K562 (cell line): ENCODE measurements around the gene RMND5A. TPM values are rescaled to one million over a fixed set of nuclear protein-coding genes. Genes with fewer than 3 reads are reported as not detected.
A peak's percentile ranks its signal among the peaks of the same experiment; 100 is the strongest.

Experiments used
- ATAC-seq: fragments of 200-7000 bp; cut with Tn5 transposase; 3 replicates; pipeline ENCODE4 v1.9.1; 2020; ENCODE audit warnings: moderate library complexity
- BruUV-seq: library from RNA; stranded (reverse); fragments of 400-500 nt; replicated peaks from 2 replicates; lab custom pipeline; 2021; lab: Mats Ljungman, UMichigan
- CTCF ChIA-PET: fragments of 300-600 bp; formaldehyde crosslinking; extraction: SDS; loops from one replicate; lab custom pipeline; 2021; ENCODE audit warnings: low intra/inter-chr PET ratio; lab: Yijun Ruan, JAX
- POLR2A ChIA-PET: fragments of 300-600, 350-650 bp; sonication (Branson Sonifier 250); formaldehyde crosslinking; extraction: SDS; loops from one replicate; lab custom pipeline; 2021; ENCODE audit warnings: antibody characterized with exemption, inconsistent platforms; lab: Yijun Ruan, JAX
- DNase-seq, 4 experiments: peaks; one replicate each; pipeline versions ENCODE4 v3.0.0 to v3.0.0-alpha.2; 2011 to 2018; ENCODE audit warnings: low spot score in 3 of 4, mixed read lengths in 3 of 4; ENCODE audit errors: extremely low read depth in 1 of 4
- FAIRE-seq: peaks from 2 replicates; lab custom pipeline; 2011; peaks lifted over from hg19 to GRCh38; lab: Jason Lieb, UNC
- H2AFZ ChIP-seq: 2 replicates; pipeline ENCODE4 v1.6.0; 2011; ENCODE audit warnings: low read depth, low read length, control low read depth, inconsistent platforms
- H3K27ac ChIP-seq: fragments of 200-600 bp; 3 replicates; pipeline ENCODE4 v1.8.0; 2011; ENCODE audit warnings: low read depth, mild to moderate bottlenecking, control low read depth, inconsistent platforms, low read length, moderate library complexity, mixed read lengths; ENCODE audit errors: extremely low read depth
- H3K27me3 ChIP-seq, 2 experiments: fragments of 300-600 bp in 1 of 2; 2 replicates in 1 of 2; 3 replicates in 1 of 2; pipeline versions ENCODE4 v1.6.0 to v1.8.0; 2011; ENCODE audit warnings: inconsistent platforms in 2 of 2, low read length in 2 of 2, mild to moderate bottlenecking in 1 of 2, mixed read lengths in 1 of 2, moderate library complexity in 1 of 2; ENCODE audit not compliant: control insufficient read depth in 2 of 2, insufficient read depth in 2 of 2
- H3K36me3 ChIP-seq: fragments of 300-600 bp; 3 replicates; pipeline ENCODE4 v1.8.0; 2011; ENCODE audit warnings: mild to moderate bottlenecking, low read length, inconsistent platforms; ENCODE audit not compliant: control insufficient read depth, insufficient read depth
- H3K4me1 ChIP-seq, 2 experiments: fragments of 200-600 bp in 1 of 2; replicated peaks in 1 of 2; 2 replicates in 1 of 2; 3 replicates in 1 of 2; pipeline versions ENCODE4 v1.5.1 to v1.8.0; 2011; ENCODE audit warnings: inconsistent platforms in 2 of 2, low read length in 2 of 2, mild to moderate bottlenecking in 1 of 2, mixed read lengths in 1 of 2, moderate library complexity in 1 of 2; ENCODE audit not compliant: control insufficient read depth in 2 of 2, insufficient read depth in 2 of 2
- H3K4me2 ChIP-seq: 2 replicates; pipeline ENCODE4 v1.6.1; 2011; ENCODE audit warnings: low read length, control low read depth, inconsistent platforms, mixed read lengths; ENCODE audit not compliant: insufficient read depth
- H3K4me3 ChIP-seq: fragments of 200-600 bp; sonication (generic), shearing (Covaris generic); 2 replicates; pipeline ENCODE4 v1.5.1; 2016; ENCODE audit warnings: control low read depth, inconsistent platforms
- H3K79me2 ChIP-seq: fragments of 200-600 bp; 3 replicates; pipeline ENCODE4 v1.8.0; 2011; ENCODE audit warnings: low read length, inconsistent platforms; ENCODE audit not compliant: control insufficient read depth, insufficient read depth
- H3K9ac ChIP-seq, 2 experiments: 2 replicates each; pipeline versions ENCODE4 v1.6.0 to v1.6.1; 2011; ENCODE audit warnings: low read depth in 2 of 2, low read length in 2 of 2, control low read depth in 1 of 2, inconsistent platforms in 1 of 2, mild to moderate bottlenecking in 1 of 2, mixed read lengths in 1 of 2; ENCODE audit not compliant: insufficient read depth in 1 of 2
- H3K9me1 ChIP-seq: one replicate; pipeline ENCODE4 v1.6.0; 2011; ENCODE audit warnings: inconsistent platforms, mild to moderate bottlenecking, low read length, moderate library complexity; ENCODE audit not compliant: control insufficient read depth, insufficient read depth
- H3K9me3 ChIP-seq: replicated peaks from 2 replicates; pipeline ENCODE4 v1.5.1; 2011; ENCODE audit warnings: low read depth, low read length, inconsistent platforms; ENCODE audit not compliant: control insufficient read depth, insufficient read depth
- H4K20me1 ChIP-seq: replicated peaks from 2 replicates; pipeline ENCODE4 v1.6.1; 2011; ENCODE audit warnings: low read length, inconsistent platforms, mixed read lengths; ENCODE audit not compliant: control insufficient read depth, insufficient read depth
- ARID1B ChIP-seq: fragments of 450-650 bp; IDR thresholded peaks from 2 replicates; pipeline ENCODE4 v1.6.1; 2016; ENCODE audit warnings: antibody characterized with exemption, mild to moderate bottlenecking, inconsistent platforms
- ATF7 ChIP-seq: fragments of 450-650 bp; IDR thresholded peaks from 2 replicates; pipeline ENCODE4 v1.7.1; 2014; ENCODE audit warnings: mild to moderate bottlenecking, moderate library complexity
- CGGBP1 ChIP-seq: fragments of 250-450 bp; sonication (Bioruptor Pico); IDR thresholded peaks from 2 replicates; pipeline ENCODE4 v1.9.0; 2021; ENCODE audit warnings: mild to moderate bottlenecking
- CHCHD3 ChIP-seq: fragments of 250-450 bp; sonication (Bioruptor Pico); IDR thresholded peaks from 2 replicates; pipeline ENCODE4 v2.1.2; 2022; ENCODE audit warnings: mild to moderate bottlenecking
- FOS ChIP-seq: IDR thresholded peaks from 3 replicates; pipeline ENCODE4 v1.6.1; 2011; ENCODE audit not compliant: insufficient read length; ENCODE audit errors: extremely low read depth
- FOSL1 ChIP-seq: fragments of 200-800 bp; sonication (Bioruptor generic); conservative IDR thresholded peaks from 2 replicates; pipeline ENCODE4 v1.6.1; 2016; ENCODE audit warnings: missing genetic modification characterization, missing compliant biosample characterization
- FOXJ2 ChIP-seq: fragments of 200-800 bp; sonication (Bioruptor generic); IDR thresholded peaks from 2 replicates; pipeline ENCODE4 v1.6.1; 2016; ENCODE audit warnings: missing genetic modification characterization, missing compliant biosample characterization
- JUN ChIP-seq, 2 experiments: sonication (generic) in 1 of 2; formaldehyde crosslinking in 1 of 2; IDR thresholded peaks; 2 replicates each; pipeline versions ENCODE4 v1.6.1 to v1.8.0; 2012 to 2022; ENCODE audit warnings: borderline replicate concordance in 2 of 2, mild to moderate bottlenecking in 2 of 2, improper control_type of control experiment in 1 of 2, low read depth in 1 of 2, low read length in 1 of 2, missing genetic modification reagents in 1 of 2
- JUND ChIP-seq, 2 experiments: IDR thresholded peaks; 2 replicates in 1 of 2; 3 replicates in 1 of 2; pipeline ENCODE4 v1.6.1; 2011; ENCODE audit warnings: borderline replicate concordance in 2 of 2, low read depth in 2 of 2, low read length in 2 of 2, improper control_type of control experiment in 1 of 2, missing biosample characterization in 1 of 2, missing genetic modification characterization in 1 of 2, missing genetic modification reagents in 1 of 2
- NFIC ChIP-seq: fragments of 450-650 bp; IDR thresholded peaks from 2 replicates; pipeline ENCODE4 v1.6.1; 2017; ENCODE audit warnings: mild to moderate bottlenecking, inconsistent platforms
- NR2C2 ChIP-seq, 2 experiments: fragments of 200-800 bp in 1 of 2; sonication (Bioruptor generic) in 1 of 2; sonication (generic) in 1 of 2; formaldehyde crosslinking in 1 of 2; IDR thresholded peaks; 2 replicates each; pipeline versions ENCODE4 v1.6.1 to v1.8.0; 2016 to 2022; ENCODE audit warnings: mild to moderate bottlenecking in 1 of 2, missing compliant biosample characterization in 1 of 2, missing genetic modification characterization in 1 of 2, missing genetic modification reagents in 1 of 2
- PPARD ChIP-seq: fragments of 250-450 bp; sonication (Bioruptor Pico); IDR thresholded peaks from 2 replicates; pipeline ENCODE4 v1.8.0; 2022; ENCODE audit warnings: inconsistent platforms, mild to moderate bottlenecking, moderate library complexity
- XRCC4 ChIP-seq: IDR thresholded peaks from one replicate; pipeline ENCODE4 v1.6.1; 2011; ENCODE audit not compliant: insufficient read depth, insufficient read length; ENCODE audit errors: extremely low read depth
- ZFX ChIP-seq: sonication (generic); formaldehyde crosslinking; IDR thresholded peaks from 2 replicates; pipeline ENCODE4 v1.8.0; 2022; ENCODE audit warnings: mild to moderate bottlenecking, missing genetic modification reagents, moderate library complexity
- ZNF707 ChIP-seq: fragments of 250-450 bp; sonication (Bioruptor Pico); conservative IDR thresholded peaks from 2 replicates; pipeline ENCODE4 v1.8.0; 2022; ENCODE audit warnings: inconsistent platforms, mild to moderate bottlenecking, moderate library complexity
- ZNF766 ChIP-seq: fragments of 200-800 bp; sonication (Bioruptor generic); conservative IDR thresholded peaks from 2 replicates; pipeline ENCODE4 v1.6.1; 2016; ENCODE audit warnings: missing genetic modification characterization, missing compliant biosample characterization
- ZNF79 ChIP-seq: fragments of 250-450 bp; sonication (Bioruptor Pico); IDR thresholded peaks from 2 replicates; pipeline ENCODE4 v1.4.0; 2020; ENCODE audit warnings: low read depth, mild to moderate bottlenecking, moderate library complexity
- WGBS: fragments of 100-300 bp; shearing (Covaris generic); methylation state at CpG from one replicate; pipeline ENCODE4 v1.1.6; 2016; ENCODE audit warnings: low coverage, mixed read lengths; ENCODE audit not compliant: insufficient coverage; ENCODE audit errors: missing lambda C conversion rate; 5-methylcytosine and 5-hydroxymethylcytosine counted together
- in situ Hi-C: fragments of 300-500 bp; cut with MboI; formaldehyde crosslinking; loops from 4 replicates; pipeline ENCODE4 v1.15.0; 2018; ENCODE audit warnings: inconsistent platforms, mixed read lengths
- intact Hi-C: fragments of 100-400 bp; cut with micrococcal nuclease; formaldehyde crosslinking; loops from 2 replicates; pipeline ENCODE4 v1.14.2; 2022
- polyA plus RNA-seq, 8 experiments: library from polyadenylated mRNA; depleted of rRNA in 4 of 8; stranded (reverse) in 5 of 8; unstranded in 3 of 8; fragments of >200 nt; fragmentation: Nextera tagmentation in 2 of 8; fragmentation: Illumina TruSeq in 1 of 8; extraction: Ambion mirVana in 2 of 8; extraction: Trizol in 1 of 8; gene quantifications; 2 replicates each; pipeline versions ENCODE4 v1.2.1 to v1.2.3, GENCODE V29; 2011 to 2014; ENCODE audit warnings: inconsistent platforms in 1 of 8, missing spikeins in 1 of 8
- total RNA-seq, 7 experiments: library from RNA; depleted of rRNA in 6 of 7; stranded (reverse); fragments of >200 nt in 6 of 7; fragmentation: Illumina TruSeq in 2 of 7; extraction: Trizol in 2 of 7; gene quantifications; 2 replicates each; pipeline versions ENCODE4 v1.2.1 to v1.2.3, GENCODE V29; 2011 to 2021; ENCODE audit warnings: low replicate concordance in 1 of 7
- TF ChIP-seq, protein P1 (sequence below): sonication (generic); formaldehyde crosslinking; IDR thresholded peaks from 2 replicates; pipeline ENCODE4 v1.8.0; 2022; ENCODE audit warnings: mild to moderate bottlenecking, missing genetic modification reagents

Gene RMND5A
- total and polyA plus RNA-seq, 9 of the 15 experiments (the other 6 are each of a cell fraction or from before 2014, with no cell fraction given), result 13.2 to 43.5 (median 34.1) TPM

- H3K79me2 ChIP-seq, result no peaks in the 10 kb centered on the region
- H3K4me1 ChIP-seq, result no peaks in the 10 kb centered on the region
- ATAC-seq (no peak), FAIRE-seq (no peak), DNase-seq (no peak)
- H3K4me3 ChIP-seq, result no peak overlapping the region
- WGBS, result 8% methylated on average over 5 of the region's 5 CpGs
- H3K36me3 ChIP-seq, result no peaks in the 10 kb centered on the region
- CTCF ChIA-PET, result no interaction called here
- H3K9ac ChIP-seq, result no peak overlapping the region
- intact Hi-C loops (no loop called here), in situ Hi-C loops (no loop called here)
- H3K4me2 ChIP-seq, result no peak overlapping the region
- no peaks in the 10 kb centered on the region for H4K20me1 ChIP-seq
- no peaks in the 10 kb centered on the region for H3K9me1 ChIP-seq
- no peak overlapping the region for H2AFZ ChIP-seq
- no TSS peak for BruUV-seq
- TF ChIP-seq FOS, result no peak
- TF ChIP-seq ZFX (CRISPR knock-in tag), result no peak
- no peak for TF ChIP-seq CHCHD3 (CRISPR knock-in tag)
- TF ChIP-seq JUND (IDR thresholded peaks at IDR 0.05; ENCODE audit: borderline replicate concordance, low read depth, low read length), result peak; percentile 36; the same call in 1 of the 2 replicates
- peak; percentile 39; the same call in 1 of the 3 replicates for TF ChIP-seq JUND (tag; IDR thresholded peaks at IDR 0.05; ENCODE audit: borderline replicate concordance, low read depth, low read length)
- TF ChIP-seq FOXJ2 (tag), result peak; percentile 87
- TF ChIP-seq XRCC4, result no peak
- peak; percentile 15; the same call in 1 of the 2 replicates for TF ChIP-seq ARID1B
- TF ChIP-seq, protein P1, sequence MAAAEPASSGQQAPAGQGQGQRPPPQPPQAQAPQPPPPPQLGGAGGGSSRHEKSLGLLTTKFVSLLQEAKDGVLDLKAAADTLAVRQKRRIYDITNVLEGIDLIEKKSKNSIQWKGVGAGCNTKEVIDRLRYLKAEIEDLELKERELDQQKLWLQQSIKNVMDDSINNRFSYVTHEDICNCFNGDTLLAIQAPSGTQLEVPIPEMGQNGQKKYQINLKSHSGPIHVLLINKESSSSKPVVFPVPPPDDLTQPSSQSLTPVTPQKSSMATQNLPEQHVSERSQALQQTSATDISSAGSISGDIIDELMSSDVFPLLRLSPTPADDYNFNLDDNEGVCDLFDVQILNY (CRISPR knock-in tag), result no peak
- 0 out of 2 replicates have a peak, but pooled peaks have one; percentile 47 for TF ChIP-seq ATF7
- no peak for TF ChIP-seq ZNF707 (CRISPR knock-in tag)
- TF ChIP-seq CGGBP1 (CRISPR knock-in tag), result no peak
- peak; percentile 58 for TF ChIP-seq FOSL1 (tag)
- TF ChIP-seq ZNF766 (CRISPR knock-in tag), result 0 out of 2 replicates have a peak, but pooled peaks have one; percentile 21
- 0 out of 2 replicates have a peak, but pooled peaks have one; percentile 23 for TF ChIP-seq NFIC
- 0 out of 2 replicates have a peak, but pooled peaks have one; percentile 60 for TF ChIP-seq JUN (IDR thresholded peaks at IDR 0.05; ENCODE audit: borderline replicate concordance, low read depth, low read length)
- no peak for TF ChIP-seq JUN (CRISPR knock-in tag; IDR thresholded peaks at IDR 0.05; ENCODE audit: borderline replicate concordance)
- no peak for TF ChIP-seq ZNF79
- TF ChIP-seq PPARD, result no peak
- no peak for TF ChIP-seq NR2C2 (CRISPR knock-in tag; IDR thresholded peaks at IDR 0.05)
- TF ChIP-seq NR2C2 (tag; IDR thresholded peaks at IDR 0.05), result 0 out of 2 replicates have a peak, but pooled peaks have one; percentile 19
- H3K27ac ChIP-seq, result no peak overlapping the region
- H3K9me3 ChIP-seq, result no peaks in the 10 kb centered on the region
- no peaks in the 10 kb centered on the region; a peak in 1 of 5 replicates for H3K27me3 ChIP-seq
- POLR2A ChIA-PET, result no interaction called here
Measured at GRCh38 chr2:86671337-86671981, 48.6 kb upstream of the RMND5A start.
